Vagina (tissue), 2 donors: Measurements from ENCODE around the gene TARDBP. TPM values are rescaled to one million over a fixed set of nuclear protein-coding genes. Genes with fewer than 3 reads are reported as not detected.
"Not testable (repeated sequence)": the region's sequence is repeated elsewhere in the genome, so short reads cannot be mapped to it uniquely, and the experiment has no call there.

Experiments used
- DNase-seq, 2 donors: peaks; one replicate each; pipeline ENCODE4 v3.0.0-alpha.2; 2017; ENCODE audit errors: extremely low spot score in 2 of 2
- H3K27ac ChIP-seq: fragments of 200-600 bp; sonication (generic); one replicate; pipeline ENCODE4 v1.5.1; 2019
- H3K27me3 ChIP-seq: fragments of 200-600 bp; sonication (generic); one replicate; pipeline ENCODE4 v1.5.1; 2019
- H3K36me3 ChIP-seq, 2 donors: fragments of 200-600 bp; sonication (generic); one replicate each; pipeline ENCODE4 v1.5.1; 2017 to 2019
- H3K4me1 ChIP-seq: fragments of 200-600 bp; sonication (generic); one replicate; pipeline ENCODE4 v1.5.1; 2019
- H3K4me3 ChIP-seq, 2 donors: fragments of 200-600 bp; sonication (generic); 1 replicate in 1 of 2; 2 replicates in 1 of 2; pipeline ENCODE4 v1.5.1; 2016 to 2019
- H3K9me3 ChIP-seq: fragments of 200-600 bp; sonication (generic); one replicate; pipeline ENCODE4 v1.5.1; 2019
- CTCF ChIP-seq, 3 experiments: fragments of 450-650 bp in 2 of 3; fragments of 200-600 bp in 1 of 3; sonication (generic) in 1 of 3; IDR thresholded peaks; one replicate each; pipeline ENCODE4 v1.5.1; 2017 to 2019; ENCODE audit warnings: antibody characterized with exemption in 3 of 3, mild to moderate bottlenecking in 2 of 3, moderate library complexity in 2 of 3
- POLR2A ChIP-seq, 2 donors: fragments of 450-650 bp; IDR thresholded peaks; one replicate each; pipeline ENCODE4 v1.6.1; 2017; ENCODE audit warnings: antibody characterized with exemption in 2 of 2, mild to moderate bottlenecking in 2 of 2, moderate library complexity in 2 of 2
- POLR2AphosphoS5 ChIP-seq, 2 donors: sonication (generic); formaldehyde crosslinking; IDR thresholded peaks; one replicate each; pipeline ENCODE4 v1.9.0; 2017; ENCODE audit warnings: antibody characterized with exemption in 2 of 2, mild to moderate bottlenecking in 2 of 2, low read depth in 1 of 2; ENCODE audit not compliant: insufficient read depth in 1 of 2
- intact Hi-C: fragments of 100-400 bp; cut with DNase I; formaldehyde crosslinking; loops from one replicate; pipeline ENCODE4 v1.15.1; 2023
- total RNA-seq: library from RNA; depleted of rRNA; stranded (reverse); fragments of >200 nt; gene quantifications from one replicate; pipeline ENCODE4 v1.2.3, GENCODE V29; 2016

The TARDBP gene
- total RNA-seq, 1 donor from 2014 or later, result 213 TPM

- no peaks in the 10 kb centered on the region for H3K27me3 ChIP-seq
- no peaks in the 10 kb centered on the region for H3K4me1 ChIP-seq
- intact Hi-C loops, result no loop called here
- TF ChIP-seq POLR2AphosphoS5 (IDR thresholded peaks at IDR 0.05; ENCODE audit: insufficient read depth in 1 of 2, low read depth in 1 of 2) (no peak), POLR2A (IDR thresholded peaks at IDR 0.05) (no peak), CTCF (IDR thresholded peaks at IDR 0.05) (no peak)
- peaks cover 0 to 50% of the 10 kb centered on the region in 2 donors for H3K36me3 ChIP-seq
- no peak overlapping the region for H3K4me3 ChIP-seq
- no peak overlapping the region for H3K27ac ChIP-seq
- no peaks in the 10 kb centered on the region for H3K9me3 ChIP-seq
- no peak for DNase-seq
Measured at GRCh38 chr1:11026903-11027302, 14.4 kb downstream of the TARDBP start.

DNA sequence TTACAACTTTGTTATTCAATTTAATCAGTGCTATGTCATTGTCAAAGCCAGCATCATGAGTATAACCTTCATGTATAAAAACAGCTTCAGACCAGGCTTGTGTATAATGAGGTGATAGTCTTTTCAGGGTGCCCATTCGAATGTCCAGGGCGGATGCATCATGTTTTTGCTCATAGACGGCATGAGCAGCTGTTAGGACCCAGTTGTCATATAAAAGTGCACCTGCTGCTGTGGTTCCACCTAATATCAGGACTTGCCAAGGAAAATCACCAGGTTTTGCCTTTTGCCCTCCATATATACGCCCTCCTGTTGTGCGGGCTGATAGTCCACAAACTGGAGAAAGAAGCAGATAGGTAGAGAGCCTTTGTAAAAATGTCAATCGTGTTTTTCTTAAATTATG is 14.9 kb downstream of the TARDBP start:
- intact Hi-C loops, result no loop called here
- Histone ChIP-seq H3K9me3 (no peaks in the 10 kb centered on the region), H3K36me3 (peaks cover 0 to 46% of the 10 kb centered on the region in 2 donors), H3K27me3 (no peaks in the 10 kb centered on the region), H3K27ac (no peak overlapping the region), H3K4me3 (no peak overlapping the region), H3K4me1 (no peaks in the 10 kb centered on the region)
- no peak for DNase-seq
- TF ChIP-seq POLR2AphosphoS5 (IDR thresholded peaks at IDR 0.05; ENCODE audit: insufficient read depth in 1 of 2, low read depth in 1 of 2), result no peak
- no peak for TF ChIP-seq POLR2A (IDR thresholded peaks at IDR 0.05)

GRCh38 chr1:11028018-11028417 is 15.6 kb downstream of the TARDBP start:
- H3K4me1 ChIP-seq, result no peaks in the 10 kb centered on the region
- peaks cover 0 to 39% of the 10 kb centered on the region in 2 donors for H3K36me3 ChIP-seq
- H3K4me3 ChIP-seq, result no peak overlapping the region
- no peak for TF ChIP-seq POLR2AphosphoS5 (IDR thresholded peaks at IDR 0.05; ENCODE audit: insufficient read depth in 1 of 2, low read depth in 1 of 2)
- TF ChIP-seq CTCF (IDR thresholded peaks at IDR 0.05), result no peak
- TF ChIP-seq POLR2A (IDR thresholded peaks at IDR 0.05), result no peak
- no peak overlapping the region for H3K27ac ChIP-seq
- H3K9me3 ChIP-seq, result no peaks in the 10 kb centered on the region
- no peaks in the 10 kb centered on the region for H3K27me3 ChIP-seq
- no peak for DNase-seq
- intact Hi-C loops, result no loop called here

DNA sequence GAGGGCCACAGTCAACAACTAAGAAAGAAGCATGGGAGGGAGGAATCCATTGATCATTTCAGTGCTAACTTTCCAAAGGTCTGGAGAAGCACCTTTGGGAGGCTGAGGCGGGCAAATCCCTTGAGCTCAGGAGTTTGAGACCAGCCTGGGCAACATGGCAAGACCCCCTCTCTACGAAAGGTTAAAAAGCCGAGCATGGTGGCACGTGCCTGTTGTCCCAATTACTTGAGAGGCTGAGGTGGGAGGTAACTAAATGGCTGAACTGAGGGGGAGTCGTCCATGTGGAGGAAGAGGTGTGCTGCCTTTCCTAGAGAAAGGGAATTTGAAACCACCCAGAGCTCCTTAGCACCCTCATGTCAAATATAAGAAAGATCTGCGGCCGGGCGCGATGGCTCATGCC is 18.4 kb downstream of the TARDBP start:
- DNase-seq, result no peak
- H3K27me3 ChIP-seq, result no peaks in the 10 kb centered on the region
- H3K4me1 ChIP-seq, result no peaks in the 10 kb centered on the region
- no peak overlapping the region for H3K27ac ChIP-seq
- no peak overlapping the region for H3K4me3 ChIP-seq
- H3K9me3 ChIP-seq, result no peaks in the 10 kb centered on the region
- no peak for TF ChIP-seq POLR2A (IDR thresholded peaks at IDR 0.05)
- TF ChIP-seq CTCF (IDR thresholded peaks at IDR 0.05), result no peak
- TF ChIP-seq POLR2AphosphoS5 (IDR thresholded peaks at IDR 0.05; ENCODE audit: insufficient read depth in 1 of 2, low read depth in 1 of 2), result no peak
- intact Hi-C loops, result no loop called here
- peaks cover 0 to 18% of the 10 kb centered on the region in 2 donors for H3K36me3 ChIP-seq

GRCh38 chr1:11031624-11032262 is 19.3 kb downstream of the TARDBP start:
- H3K4me3 ChIP-seq, result no peak overlapping the region
- no peaks in the 10 kb centered on the region for H3K9me3 ChIP-seq
- TF ChIP-seq CTCF (IDR thresholded peaks at IDR 0.05), result no peak
- TF ChIP-seq POLR2AphosphoS5 (IDR thresholded peaks at IDR 0.05; ENCODE audit: insufficient read depth in 1 of 2, low read depth in 1 of 2), result no peak
- no peak for TF ChIP-seq POLR2A (IDR thresholded peaks at IDR 0.05)
- no peaks in the 10 kb centered on the region for H3K4me1 ChIP-seq
- DNase-seq, result no peak
- H3K27ac ChIP-seq, result no peak overlapping the region
- peaks cover 0 to 10% of the 10 kb centered on the region in 2 donors for H3K36me3 ChIP-seq
- intact Hi-C loops, result no loop called here
- no peaks in the 10 kb centered on the region for H3K27me3 ChIP-seq

DNA sequence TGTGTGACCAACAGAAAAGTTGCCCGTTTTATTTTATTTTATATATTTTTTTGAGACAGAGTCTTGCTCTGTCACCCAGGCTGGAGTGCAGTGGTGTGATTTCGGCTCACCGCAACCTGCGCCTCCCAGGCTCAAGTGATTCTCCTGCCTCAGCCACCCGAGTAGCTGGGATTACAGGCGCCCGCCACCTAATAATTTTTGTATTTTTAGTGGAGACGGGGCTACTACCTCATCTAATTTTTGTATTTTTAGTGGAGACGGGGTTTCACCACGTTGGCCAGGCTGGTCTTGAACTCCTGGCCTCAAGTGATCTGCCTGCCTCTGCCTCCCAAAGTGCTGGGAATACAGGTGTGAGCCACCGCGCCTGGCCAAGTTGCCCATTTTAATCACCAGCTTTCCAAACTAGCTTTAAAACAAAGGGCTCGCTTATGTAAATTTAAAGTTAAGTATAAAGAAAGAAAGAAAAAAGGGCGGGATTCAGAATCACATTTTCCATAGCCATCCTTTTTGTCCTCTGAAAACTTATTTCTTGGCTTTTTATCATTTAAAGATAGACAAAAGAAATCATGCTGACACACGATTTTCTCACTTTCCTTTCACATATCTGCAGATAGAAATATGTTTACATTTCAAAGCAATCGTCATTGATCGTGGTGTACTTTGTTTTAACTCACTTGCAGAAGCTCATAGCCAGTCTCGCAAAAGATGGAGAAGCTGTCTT is 24.7 kb downstream of the TARDBP start:
- H3K4me1 ChIP-seq, H3K4me3 ChIP-seq, H3K36me3 ChIP-seq, DNase-seq, H3K27me3 ChIP-seq, intact Hi-C loops, H3K9me3 ChIP-seq, H3K27ac ChIP-seq: not testable (repeated sequence)
